NCI-H2227 (cell line): Measurements from ENCODE around the gene PPP1R14C.

Experiments used
- DNase-seq: peaks from one replicate; lab custom pipeline; 2025; ENCODE audit not compliant: unreplicated experiment; lab: John Stamatoyannopoulos, UW

PPP1R14C gene

GRCh38 chr6:150269130-150269856 lies 126.4 kb downstream of the PPP1R14C start:
- no peak for DNase-seq

DNA sequence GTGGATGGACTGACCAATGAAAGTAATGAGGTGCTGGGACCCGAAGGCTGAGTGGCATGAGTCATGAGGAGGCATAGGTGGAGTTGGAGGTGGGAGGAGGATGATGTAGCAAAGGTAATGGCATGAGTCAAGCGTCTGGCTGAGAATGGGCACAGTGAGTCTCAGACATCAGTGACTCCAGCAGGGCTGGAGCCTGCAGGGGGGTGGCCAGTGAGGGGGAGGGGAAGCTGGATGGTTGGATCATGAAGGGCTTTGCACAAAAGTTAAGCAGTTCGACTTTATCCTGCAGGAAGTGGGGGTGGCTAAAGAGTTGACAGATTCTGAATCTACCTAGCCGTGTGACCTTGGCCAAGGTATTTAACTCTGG lies 127.0 kb downstream of the PPP1R14C start:
- DNase-seq, result no peak

GRCh38 chr6:150270330-150271052 lies 127.6 kb downstream of the PPP1R14C start:
- no peak for DNase-seq

DNA sequence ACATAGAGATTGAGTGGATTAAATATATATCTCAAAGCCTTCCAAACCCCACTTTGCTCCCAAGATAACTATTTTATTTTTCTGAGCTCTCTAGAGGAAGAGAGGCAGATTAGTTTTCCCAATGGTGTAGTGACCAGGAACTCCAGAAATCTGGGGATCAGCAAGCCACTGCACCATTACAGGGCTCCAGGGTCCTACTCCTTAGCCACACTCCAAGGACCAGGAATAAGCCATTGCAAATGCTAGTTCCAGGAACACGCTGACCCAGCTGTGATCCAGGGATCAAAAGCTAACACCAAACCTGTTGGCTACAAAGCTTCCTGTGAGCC lies 128.3 kb downstream of the PPP1R14C start:
- no peak for DNase-seq

DNA sequence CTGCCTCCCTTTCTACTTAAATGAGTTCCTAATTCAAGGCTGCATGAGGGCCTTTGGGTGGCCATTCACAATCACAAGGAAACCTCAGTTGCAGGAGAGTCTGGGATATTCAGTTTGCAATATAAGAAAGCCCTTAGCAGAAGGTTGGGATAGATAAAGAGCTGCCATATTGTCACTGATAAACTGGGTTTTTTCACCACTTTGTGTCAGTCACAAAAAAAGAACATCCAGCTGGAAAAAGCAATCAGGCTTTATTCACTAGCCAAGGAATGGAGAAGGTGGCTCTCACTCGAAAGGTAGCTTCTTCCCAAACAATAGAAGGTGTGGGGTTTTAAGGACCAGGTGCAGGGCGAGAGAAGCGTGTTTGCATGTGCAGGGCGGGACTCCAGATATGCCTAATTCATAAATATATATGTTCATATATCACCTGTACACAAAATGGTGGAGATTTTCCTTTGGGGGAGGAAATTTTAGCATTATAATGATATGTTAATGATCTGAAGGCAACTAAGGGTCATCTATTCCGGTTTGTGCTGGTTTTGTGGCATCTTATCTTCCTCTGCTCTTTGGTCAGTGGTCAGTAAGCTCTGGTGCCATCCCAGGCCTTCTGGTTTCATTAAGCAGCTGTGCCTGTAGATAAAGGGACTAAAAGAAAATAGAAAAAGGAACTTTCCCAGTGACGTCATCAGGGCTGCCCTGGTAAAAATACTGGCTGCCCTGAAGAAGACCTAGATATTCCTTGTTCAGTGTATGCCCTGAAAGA lies 128.8 kb downstream of the PPP1R14C start:
- no peak for DNase-seq

GRCh38 chr6:150272264-150272975 lies 129.6 kb downstream of the PPP1R14C start:
- no peak for DNase-seq

GRCh38 chr6:150272976-150273315 lies 130.1 kb downstream of the PPP1R14C start:
- no peak for DNase-seq

- no peak for DNase-seq
Measured at GRCh38 chr6:150273457-150274309, 130.8 kb downstream of the PPP1R14C start.

DNA sequence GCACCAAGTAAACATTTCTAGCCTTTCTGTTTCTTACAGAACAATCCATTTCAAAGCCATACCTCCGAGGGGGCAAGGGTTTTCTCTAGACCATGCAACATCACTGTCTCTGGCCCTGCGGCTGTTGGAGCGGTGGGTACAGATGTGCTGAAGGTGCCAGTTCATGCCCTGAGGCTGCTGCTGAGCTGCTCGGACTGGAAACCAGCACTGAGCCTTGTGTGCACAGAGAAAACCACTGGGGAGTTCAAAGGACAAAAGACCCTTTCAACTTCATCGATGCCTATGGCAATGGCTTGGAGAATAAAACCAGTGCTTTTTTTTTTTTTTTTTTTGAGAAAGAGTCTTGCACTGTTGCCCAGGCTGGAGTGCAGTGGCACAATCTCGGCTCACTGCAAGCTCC lies 132.6 kb downstream of the PPP1R14C start:
- no peak for DNase-seq

GRCh38 chr6:150276168-150276936 lies 133.5 kb downstream of the PPP1R14C start:
- no peak for DNase-seq

DNA sequence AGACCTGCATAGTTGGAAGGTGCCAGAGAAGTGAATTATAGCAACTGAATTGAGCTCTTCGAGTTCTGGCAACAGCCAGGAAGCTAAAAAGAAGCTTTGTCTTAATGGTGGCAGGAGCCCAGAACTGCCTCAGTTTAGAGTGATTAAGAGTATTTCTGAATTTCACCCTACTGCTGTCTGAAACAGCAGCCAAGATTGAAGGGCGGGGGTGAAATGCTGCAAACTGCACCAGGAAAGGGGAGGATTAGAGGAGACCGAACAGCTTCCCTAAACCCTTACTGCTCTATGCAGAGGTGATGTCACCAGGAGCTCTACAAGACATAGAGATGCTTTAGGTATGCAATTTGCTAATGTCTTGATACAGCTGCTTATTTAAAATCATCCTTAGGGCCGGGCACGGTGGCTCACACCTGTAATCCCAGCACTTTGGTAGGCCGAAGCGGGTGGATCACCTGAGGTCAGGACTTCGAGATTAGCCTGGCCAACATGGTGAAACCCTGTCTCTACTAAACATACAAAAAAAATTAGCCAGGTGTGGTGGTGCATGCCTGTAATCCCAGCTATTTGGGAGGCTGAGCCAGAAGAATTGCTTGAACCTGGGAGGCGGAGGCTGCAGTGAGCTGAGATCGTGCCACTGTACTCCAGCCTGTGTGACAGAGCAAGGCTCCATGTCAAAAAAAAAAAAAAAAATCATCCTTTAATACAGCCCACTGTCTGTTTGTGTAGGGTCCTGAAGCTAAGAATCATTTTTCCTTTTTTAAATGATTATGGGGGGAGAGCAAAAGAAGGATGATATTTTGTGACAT lies 134.3 kb downstream of the PPP1R14C start:
- no peak for DNase-seq

- no peak for DNase-seq
Measured at GRCh38 chr6:150279533-150279932, 136.7 kb downstream of the PPP1R14C start.

- DNase-seq, result no peak
Measured at GRCh38 chr6:150280703-150281102, 137.9 kb downstream of the PPP1R14C start.

DNA sequence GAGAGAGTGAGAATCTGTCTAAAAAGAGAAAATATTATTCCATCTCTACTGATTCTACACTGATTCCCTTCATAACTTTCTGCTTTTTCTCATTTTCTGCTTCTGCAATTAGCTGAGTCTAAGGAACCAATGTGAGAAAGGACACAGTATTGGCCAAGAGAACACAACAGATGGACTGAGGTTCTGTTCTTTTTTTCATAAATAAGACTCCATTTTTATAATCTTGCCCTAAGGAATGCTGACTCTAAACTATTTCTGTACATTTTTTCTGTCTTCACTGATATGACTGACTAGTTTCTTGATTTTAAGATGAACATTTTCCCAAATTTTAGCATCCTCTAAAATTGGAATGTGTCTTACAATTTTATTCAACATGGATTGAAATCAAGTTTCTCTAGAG lies 138.9 kb downstream of the PPP1R14C start:
- DNase-seq, result no peak

GRCh38 chr6:150282806-150283205 lies 140.0 kb downstream of the PPP1R14C start:
- no peak for DNase-seq

- no peak for DNase-seq
Measured at GRCh38 chr6:150286460-150286859, 143.6 kb downstream of the PPP1R14C start.

- DNase-seq, result no peak
Measured at GRCh38 chr6:150286912-150287311, 144.1 kb downstream of the PPP1R14C start.

GRCh38 chr6:150288456-150288855 lies 145.6 kb downstream of the PPP1R14C start:
- DNase-seq, result no peak

GRCh38 chr6:150289454-150290071 lies 146.7 kb downstream of the PPP1R14C start:
- DNase-seq, result no peak
